GDM1 (cell line): Measurements from ENCODE around the gene OR10A3.
A peak's percentile ranks its signal among the peaks of the same experiment; 100 is the strongest.

Source experiments
- DNase-seq: peaks from one replicate; lab custom pipeline; 2025; lab: John Stamatoyannopoulos, UW

Gene OR10A3

DNA sequence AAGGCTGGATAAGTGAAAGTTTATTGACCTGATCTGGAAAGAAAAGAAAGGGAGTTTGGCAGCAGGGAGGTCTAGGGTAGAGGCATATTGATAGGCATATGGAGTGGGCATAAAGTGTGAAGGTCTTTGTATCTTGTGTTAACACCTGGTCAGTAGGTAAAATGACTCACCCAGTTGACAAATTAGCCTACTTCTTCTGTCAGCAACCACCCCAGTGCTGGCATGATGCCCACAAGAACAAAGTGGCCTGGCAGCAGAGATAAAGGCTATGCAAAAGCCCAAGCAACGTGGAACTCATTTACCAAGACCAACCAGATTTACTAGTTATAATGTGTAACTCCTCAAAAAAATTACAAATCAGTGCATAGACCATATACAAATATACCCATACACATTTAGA is 4.9 kb downstream of the OR10A3 start:
- no peak for DNase-seq

DNA sequence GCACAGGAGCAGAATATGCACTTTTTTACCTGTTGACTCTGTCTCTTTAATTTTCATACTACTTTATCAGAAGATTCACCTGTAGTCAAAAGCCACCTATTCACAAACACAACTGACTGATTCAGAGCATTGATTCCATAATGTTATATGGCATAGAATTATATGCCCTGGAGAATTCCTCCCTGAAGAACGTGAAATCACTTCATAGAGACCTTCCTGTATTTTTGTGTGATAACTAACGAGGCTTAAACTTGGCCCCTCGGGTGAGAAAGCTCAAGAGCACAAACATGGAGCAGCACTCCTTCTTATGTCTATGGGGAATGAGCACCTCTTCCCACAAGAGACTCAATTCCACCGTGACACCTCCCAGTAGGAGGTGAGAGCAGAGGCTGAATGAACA is 10.3 kb downstream of the OR10A3 start, which contains the start of gene OR10A6:
TSS of gene OR10A6 (minus strand) at position 101 of the 400 bp plus-strand sequence. CDS start 2,606 bp downstream, outside the sequence.
- no peak for DNase-seq

DNA sequence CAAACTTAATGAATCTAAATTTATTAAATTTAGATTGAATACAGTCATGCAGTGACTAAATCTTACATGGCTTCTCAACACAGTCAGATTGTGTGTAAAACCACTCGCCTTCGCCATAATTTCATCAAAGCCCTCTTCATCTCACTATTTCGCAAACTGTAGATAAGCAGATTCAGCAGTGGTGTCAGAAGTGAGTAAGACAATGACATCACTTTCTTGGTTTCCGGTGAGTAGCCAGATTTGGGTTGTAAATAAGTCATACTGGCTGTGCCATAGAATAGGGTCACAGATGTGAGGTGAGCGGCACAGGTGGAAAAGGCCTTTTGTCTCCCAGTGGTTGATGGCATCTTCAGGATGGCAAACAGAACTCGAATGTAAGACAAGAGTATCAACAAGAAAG is 13.9 kb downstream of the OR10A3 start:
- no peak for DNase-seq

DNA sequence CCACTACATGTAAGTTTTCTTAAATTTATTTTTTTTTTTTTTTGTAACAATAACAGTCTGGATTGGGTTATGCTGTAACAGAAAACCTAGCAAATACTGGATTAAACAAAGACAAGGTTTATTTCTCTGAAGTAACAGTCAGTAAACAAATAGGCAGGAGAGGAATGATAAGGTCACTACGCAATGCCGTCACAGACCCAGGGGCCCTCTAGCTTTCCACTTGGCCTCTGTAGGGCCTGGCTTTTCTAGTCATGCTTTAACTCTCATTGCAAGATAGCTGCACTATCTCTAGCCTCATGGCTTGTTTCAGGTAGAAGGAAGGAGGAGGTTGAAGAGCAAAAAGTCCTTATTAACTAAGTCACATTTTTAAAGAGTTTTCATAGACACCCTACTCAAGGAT is 17.0 kb downstream of the OR10A3 start:
- DNase-seq: no peak

DNA sequence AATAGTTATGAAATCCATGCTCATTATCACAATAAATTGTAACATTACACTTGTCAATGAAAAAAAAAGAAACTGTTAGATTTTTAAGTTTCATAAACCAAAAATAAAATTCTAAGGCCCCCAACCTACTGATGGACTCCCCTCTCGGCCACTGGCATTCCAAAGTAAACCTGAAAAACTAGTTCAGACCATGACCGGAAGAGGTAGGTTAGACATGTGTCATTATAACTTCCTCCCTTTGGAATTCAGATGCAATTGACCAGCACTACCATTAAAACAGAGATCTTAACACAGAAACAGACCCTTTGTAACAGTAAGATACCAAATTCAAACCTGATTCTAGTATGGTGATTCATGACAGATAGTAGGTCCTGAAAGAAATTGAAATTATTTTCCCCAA is 23.4 kb downstream of the OR10A3 start:
- no peak for DNase-seq

DNA sequence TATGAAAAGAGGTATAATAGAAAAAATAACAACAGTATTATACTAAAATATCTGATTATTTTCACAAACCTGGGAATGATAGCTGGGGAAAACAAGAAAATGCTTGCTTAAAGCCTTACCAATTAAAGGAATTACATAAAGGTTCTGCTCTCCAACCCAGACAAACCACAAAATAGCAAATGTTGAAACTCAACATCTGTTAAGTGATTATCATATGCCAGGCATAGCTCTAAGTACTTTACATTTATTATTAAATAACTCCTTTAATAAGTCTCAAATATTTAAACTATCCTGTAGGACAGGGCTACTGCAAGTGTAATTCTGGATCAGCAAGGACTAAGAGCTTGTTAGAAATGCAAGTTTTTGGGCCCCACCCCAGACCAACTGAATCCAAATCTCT is 30.5 kb downstream of the OR10A3 start:
- DNase-seq: no peak

DNA sequence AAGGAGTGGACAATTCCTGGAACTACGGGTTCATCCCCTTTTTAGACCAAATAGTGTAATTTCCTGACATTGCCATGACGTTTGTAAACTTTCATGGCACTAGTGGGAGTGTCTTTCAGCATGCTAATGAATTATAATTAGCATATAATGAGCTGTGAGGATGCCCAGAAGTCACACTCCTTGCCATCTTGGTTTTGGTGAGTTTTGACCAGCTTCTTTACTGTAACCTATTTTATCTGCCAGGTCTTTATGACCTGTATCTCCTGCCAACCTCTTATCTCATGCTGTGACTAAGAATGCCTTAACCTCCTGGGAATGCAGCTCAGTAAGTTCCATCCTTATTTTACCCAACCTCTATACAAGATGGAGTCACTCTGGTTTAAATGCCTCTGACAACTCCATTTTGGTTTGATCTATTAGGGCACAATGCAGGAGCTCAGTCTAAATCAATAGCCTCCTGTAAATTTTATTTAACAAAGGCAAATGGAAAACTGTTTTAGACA is 31.2 kb downstream of the OR10A3 start:
- DNase-seq: no peak

DNA sequence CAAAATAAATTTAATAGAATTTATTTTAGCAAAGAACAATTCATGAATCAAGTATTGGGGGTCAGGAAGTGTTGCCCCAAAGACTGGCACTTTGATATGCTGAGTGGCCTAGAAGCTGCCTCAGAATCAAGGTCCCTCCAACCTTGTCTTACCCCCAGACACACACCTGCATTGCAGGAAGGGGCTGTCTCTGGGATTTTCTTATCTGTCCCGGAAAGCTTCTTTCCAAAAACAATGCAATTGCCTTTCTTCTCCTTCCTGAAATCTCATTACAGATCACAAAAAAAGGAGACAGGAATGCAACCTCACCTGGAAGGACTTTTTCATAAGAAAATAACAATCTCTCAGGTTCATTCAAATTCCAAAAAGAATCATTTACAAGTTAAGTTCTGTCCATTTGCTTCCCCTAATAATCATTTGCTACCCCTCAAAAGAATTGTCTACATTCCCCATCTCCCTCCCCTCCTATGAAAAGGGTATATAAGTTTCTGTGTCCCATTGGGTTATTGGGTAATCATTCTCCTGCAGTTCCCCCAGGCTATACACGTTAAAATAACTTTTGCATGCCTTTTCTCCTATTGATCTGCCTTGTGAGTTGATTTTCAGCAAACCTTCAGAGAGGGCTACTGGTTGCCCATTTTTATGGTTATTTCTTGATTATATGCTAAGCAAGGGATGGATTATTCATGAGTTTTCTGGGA is 31.8 kb downstream of the OR10A3 start:
- no peak for DNase-seq

DNA sequence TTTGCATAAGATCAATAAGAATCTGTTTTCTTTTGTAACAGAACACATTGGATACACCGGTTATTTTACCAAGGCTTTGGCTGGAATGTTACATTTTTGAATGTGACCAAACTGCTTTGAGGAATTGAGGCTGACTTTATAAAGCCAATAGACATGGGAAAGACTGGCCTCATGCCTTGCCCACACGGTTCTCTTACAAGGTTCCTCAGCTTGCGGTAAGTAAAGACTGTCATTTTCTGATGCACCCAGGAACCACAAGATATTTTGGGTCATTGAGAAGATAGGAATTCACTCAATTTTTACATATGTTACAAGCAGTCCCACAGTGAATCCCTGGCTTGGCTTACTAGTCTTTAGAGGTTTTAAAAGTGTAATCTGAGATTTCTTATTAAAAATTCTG is 34.4 kb downstream of the OR10A3 start:
- no peak for DNase-seq

DNA sequence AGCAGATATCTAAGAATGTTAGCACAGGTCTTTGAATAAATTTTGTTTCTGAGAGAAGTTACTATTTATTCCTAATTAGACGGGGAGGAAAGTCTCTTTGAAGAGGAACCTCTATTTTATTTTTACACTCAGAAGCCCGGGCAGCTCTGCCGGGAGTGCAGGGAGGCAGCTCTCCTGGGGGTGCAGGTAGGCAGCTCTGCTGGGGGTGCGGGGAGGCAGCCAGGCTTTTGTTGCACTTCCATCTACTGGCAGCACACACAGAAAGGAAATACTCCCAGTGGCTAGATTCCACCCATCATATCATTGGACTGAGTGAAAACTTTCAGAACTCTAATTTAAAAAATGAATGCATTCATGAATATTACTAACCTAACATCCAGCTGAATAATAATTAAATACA is 35.0 kb downstream of the OR10A3 start:
- DNase-seq: no peak

DNA sequence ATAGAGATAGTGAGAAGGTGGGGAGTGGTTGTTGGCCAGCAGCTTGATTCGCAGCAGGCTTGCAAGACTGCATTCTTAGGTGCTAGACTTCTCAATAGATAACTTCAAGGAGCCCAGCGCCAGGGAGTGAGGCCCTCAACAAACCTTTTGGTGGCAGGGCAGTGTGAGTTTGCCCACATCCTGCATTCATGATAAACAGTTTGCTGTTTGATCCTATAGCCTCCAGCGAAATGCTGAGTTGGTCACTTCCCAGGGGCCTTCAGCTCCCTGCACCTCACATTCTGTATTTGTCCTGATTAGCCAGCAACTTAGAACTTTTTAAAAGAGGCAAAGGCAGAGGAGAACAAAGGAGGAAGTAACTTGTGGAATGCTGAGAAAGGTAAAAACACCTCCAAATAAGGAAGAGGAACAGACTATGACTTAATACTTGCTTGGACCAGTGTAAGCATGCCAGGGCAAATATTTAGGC is 35.5 kb downstream of the OR10A3 start:
- DNase-seq: no peak

DNA sequence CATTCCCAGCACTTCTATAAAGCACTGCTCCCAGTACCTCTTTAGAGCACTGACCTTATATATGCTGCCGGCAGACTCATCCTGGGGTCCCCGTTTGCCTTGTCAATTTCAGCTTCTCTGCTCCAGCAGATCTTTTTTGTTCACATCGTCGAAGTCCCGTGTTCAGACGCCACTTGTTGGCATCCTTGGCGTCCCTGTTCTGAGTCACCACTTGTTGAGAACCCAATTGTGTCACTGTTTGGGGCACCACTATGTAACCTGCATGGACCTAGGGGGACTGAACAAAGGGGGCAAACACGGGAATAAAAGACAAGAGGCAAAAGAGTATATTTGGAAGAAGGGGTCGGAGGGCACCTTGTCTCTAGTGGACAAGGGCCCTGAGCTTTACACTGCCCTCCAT is 36.0 kb downstream of the OR10A3 start:
- no peak for DNase-seq

DNA sequence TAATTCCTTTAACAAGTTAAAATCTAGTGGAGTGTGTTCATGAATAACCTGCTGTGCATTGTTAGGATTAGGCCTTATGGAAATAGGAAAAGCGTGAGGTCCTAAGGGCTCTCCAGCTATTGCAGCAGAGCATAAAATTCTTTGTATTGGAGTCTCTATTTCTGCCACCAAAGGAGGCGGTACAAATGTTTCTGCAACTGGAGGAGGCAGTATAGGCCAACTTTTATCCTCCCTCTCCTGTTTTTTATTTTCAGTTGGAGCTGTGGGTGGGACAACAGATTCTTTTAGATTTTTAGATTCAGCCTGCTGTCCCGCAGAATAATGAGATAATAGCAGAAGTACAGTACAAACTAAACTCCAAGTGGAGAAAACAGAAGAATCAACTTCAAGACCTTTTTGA is 36.6 kb downstream of the OR10A3 start:
- no peak for DNase-seq

DNA sequence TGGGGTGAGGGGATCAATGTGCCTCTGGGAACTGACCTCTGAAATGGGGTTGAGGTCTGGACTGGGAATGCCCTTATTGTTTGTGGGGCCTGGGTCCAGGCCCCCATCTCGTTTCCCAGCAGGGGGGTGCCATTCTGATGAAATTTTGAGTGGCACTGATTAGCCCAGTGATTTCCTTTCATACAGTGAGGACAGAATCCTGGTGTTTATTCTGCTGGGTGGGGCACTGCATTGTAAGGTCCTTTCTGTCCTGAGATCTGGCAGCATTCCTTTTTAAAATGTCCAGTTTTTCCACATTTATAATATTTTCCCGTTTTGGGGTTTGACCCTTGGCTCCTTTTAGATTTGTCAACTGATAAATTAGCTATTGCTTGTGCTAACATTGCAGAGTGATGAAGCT is 37.6 kb downstream of the OR10A3 start:
- DNase-seq: no peak

DNA sequence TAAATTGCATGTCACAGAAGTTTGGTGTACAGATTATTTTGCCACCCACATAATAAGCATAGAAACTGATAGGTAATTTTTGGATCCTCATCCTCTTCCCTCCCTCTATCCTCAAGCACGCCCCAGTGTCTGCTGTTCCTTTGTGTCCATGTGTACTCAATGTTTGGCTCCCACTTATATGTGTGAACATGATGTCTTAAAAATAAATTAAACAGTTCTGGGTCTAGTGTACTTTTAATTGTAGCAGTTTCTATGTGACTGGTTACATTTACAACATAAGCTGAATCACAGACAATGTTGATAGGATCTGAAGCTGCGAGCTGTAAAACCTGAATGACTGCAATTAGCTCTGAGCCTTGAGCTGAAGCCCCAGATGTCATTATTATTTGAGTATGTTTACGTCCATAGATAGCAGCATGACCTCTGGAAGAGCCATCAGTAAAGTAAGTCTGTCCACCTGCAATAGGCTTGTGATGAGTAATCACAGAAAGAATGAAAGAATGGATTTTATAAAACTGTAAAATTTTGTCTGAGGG is 40.1 kb downstream of the OR10A3 start:
- DNase-seq: no peak

DNA sequence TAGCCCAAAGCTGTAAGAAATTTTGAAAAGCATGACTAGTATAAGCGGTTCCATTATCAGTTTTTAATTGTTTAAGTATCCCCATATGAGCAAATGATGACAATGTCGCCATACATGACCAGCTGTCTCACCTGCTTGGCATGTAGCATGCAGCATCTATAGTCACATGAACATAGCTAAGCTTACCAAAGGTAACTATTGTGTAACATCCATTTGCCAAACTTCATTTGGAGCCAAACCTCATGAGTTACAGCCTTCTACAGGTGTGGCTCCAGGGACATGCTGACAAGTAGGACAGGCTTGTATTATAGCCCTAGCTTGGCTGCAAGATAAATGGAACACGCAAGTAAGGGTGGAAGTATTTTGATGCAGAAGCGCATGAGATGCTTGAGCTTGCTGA is 40.8 kb downstream of the OR10A3 start:
- no peak for DNase-seq

DNA sequence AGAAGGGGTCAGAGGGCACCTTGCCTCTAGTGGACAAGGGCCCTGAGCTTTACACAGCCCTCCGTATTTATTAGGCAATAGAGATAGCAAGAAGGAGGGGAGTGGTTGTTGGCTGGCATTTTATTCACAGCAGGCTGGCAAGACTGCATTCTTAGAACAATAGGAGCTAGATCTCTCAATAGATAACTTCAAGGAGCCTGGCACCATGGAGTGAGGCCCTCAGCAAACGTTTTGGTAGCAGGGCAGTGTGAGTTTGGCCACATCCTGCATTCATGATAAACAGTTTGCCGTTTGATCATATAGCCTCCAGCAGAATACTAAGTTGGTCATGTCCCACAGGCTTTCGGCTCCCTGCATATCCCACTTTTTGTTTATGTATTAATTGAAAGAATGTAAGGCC is 42.1 kb downstream of the OR10A3 start:
- DNase-seq: no peak

DNA sequence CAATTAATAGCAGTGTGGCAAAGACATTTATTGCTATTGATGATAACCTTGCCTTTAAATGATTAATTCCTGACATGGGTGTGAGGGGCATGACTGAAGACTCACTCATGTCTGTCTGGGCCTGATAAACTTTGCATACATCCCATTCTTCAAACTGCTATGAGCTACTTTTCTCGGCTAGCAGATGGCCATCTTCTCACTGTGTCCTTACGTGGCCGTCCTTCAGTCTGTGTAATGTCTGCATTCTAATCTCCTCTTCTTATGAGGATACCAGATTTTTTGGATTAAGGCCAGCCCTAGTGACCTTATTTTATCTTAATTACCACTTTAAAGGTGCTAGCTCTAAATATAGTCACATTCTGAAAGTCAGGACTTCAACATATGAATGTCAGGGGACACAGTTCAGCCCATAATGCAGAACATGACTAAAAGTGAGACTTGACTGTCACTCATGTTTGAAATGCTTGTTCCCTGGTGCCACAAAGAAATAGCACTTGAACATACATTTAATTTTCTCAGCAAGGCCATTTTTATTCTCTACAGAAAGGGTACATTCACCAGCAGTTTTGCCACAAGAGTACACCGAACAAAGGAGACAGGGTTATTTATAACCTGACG is 42.7 kb downstream of the OR10A3 start:
- DNase-seq: no peak

DNA sequence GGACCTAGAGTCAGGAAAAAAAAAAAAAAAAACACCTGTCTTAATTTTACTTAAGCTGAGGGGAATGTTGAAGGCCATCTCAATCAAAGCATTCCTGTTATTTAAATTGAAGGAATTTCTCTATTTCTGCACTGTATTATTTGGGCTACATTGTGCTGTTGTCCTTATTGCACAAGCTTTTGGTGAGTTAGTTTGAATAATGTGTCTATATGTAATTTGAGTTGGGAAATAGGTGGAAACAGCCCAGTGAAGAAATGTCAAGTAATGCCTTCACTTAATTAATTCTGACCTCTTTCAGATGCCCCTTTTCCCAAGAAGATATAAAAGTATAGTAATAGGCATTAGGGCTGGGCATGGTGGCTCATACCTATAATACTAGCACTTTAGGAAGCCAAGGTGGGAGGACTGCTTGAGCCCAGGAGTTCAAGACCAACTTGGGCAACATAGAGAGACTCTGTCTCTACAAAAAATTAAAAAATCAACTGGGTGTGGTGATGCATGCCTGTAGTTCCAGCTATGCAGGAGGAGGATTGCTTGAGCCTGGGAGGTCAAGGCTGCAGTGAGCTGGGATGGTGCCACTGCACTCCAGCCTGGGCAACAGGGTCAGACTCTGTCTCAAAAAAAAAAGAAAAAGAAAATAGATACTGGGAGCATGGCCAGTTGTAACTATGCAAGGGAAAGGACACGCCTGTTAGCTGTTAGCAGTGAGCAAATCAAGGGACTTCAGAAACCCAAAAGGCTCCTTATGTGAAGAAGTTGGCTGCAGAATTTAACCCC is 45.3 kb downstream of the OR10A3 start:
- DNase-seq: no peak

DNA sequence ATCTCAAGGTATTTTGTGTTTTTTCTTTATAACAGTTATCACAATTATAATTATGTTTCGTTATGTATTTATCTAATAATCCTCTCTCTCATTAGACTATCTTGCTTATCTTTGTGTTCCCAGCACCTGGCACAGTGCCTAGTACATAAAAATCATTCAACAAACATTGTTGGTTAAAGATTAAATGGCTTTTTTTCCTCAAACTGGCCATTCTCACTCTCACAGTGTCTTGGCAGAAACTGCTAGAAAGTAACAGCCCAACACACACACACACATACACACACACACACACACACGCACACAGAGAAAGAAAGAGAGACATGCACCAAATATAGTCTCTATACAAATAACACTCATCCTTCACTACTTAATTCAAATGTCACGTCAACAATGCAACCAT is 47.3 kb downstream of the OR10A3 start:
- no peak for DNase-seq

DNA sequence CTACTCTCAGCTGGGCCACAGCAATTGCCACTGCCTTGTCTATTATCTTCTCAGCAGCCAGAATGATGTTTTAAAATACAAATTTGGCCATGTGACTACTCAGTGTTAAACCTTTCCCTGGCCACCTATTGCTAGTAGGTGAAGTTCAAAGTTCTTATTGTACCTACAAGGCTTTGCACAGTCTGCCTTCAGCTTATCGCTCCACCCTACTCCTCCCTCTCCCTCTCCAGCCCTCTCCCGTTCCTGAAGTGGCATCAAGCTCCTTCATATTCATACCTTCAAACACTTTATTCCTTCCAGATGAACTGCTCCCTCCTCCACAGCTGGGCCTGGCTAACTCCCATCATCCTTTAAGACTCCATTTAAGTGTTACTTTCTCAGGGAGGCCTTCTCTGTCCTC is 47.7 kb downstream of the OR10A3 start:
- DNase-seq: no peak

DNA sequence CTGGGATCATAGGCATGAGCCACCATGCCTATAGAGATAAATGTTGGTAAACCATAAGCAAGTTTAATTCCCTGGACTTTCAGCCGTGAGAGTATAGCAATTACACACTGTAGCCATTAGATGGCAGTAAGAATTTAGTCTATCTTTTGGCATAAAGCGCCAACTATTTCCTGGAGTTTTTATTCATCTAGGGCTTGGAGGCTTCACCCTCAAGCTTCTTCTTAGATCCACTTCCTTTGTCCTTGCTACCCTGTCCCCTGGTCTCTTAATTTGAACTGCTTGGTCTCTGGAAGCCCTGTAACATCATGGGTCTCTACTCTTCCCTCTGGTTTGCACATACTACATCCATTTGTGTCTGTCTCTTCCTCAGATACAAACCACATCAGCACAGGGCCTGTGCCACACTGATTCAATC is 48.7 kb downstream of the OR10A3 start:
- DNase-seq: peak; percentile 30
